K562 (cell line): ENCODE results near the gene KLK6.

Source experiments
- CTCF ChIP-seq, 3 experiments: IDR thresholded peaks in 2 of 3; conservative IDR thresholded peaks in 1 of 3; 2 replicates each; pipeline ENCODE4 v1.5.1; 2011 to 2012; ENCODE audit warnings: low read length in 3 of 3, mild to moderate bottlenecking in 3 of 3, control low read depth in 2 of 3, improper control_type of control experiment in 1 of 3, inconsistent platforms in 1 of 3, low read depth in 1 of 3, mixed read lengths in 1 of 3, moderate library complexity in 1 of 3; ENCODE audit not compliant: insufficient read depth in 2 of 3
- HDAC1 ChIP-seq, 2 experiments: fragments of 450-650 bp; IDR thresholded peaks; 2 replicates each; pipeline ENCODE4 v1.6.1; 2016 to 2017; ENCODE audit warnings: inconsistent platforms in 1 of 2, mild to moderate bottlenecking in 1 of 2, moderate library complexity in 1 of 2
- MXI1 ChIP-seq: IDR thresholded peaks from 2 replicates; pipeline ENCODE4 v1.6.1; 2011; ENCODE audit warnings: low read depth, mild to moderate bottlenecking, improper control_type of control experiment, low read length
- REST ChIP-seq, 2 experiments: fragments of 450-650 bp; formaldehyde crosslinking in 1 of 2; IDR thresholded peaks; 2 replicates each; pipeline versions ENCODE4 v1.4.0 to v1.6.1; 2014 to 2020; ENCODE audit warnings: mild to moderate bottlenecking in 2 of 2, borderline replicate concordance in 1 of 2, low read depth in 1 of 2
- TBL1XR1 ChIP-seq, 2 experiments: IDR thresholded peaks; 2 replicates each; pipeline ENCODE4 v1.6.1; 2012; ENCODE audit warnings: improper control_type of control experiment in 2 of 2, low read length in 2 of 2, mild to moderate bottlenecking in 1 of 2
- TRIM24 ChIP-seq, 2 experiments: fragments of 450-650 bp; IDR thresholded peaks; 2 replicates each; pipeline ENCODE4 v1.6.1; 2016
- ZBTB7A ChIP-seq: IDR thresholded peaks from 2 replicates; pipeline ENCODE4 v1.6.1; 2011; ENCODE audit warnings: low read depth, mild to moderate bottlenecking, low read length, moderate library complexity, borderline replicate concordance; ENCODE audit not compliant: control insufficient read depth
- TF ChIP-seq, protein P1 (sequence below), 2 experiments: fragments of 450-650 bp in 1 of 2; IDR thresholded peaks; 2 replicates each; pipeline ENCODE4 v1.6.1; 2011 to 2017; ENCODE audit warnings: low read depth in 2 of 2, antibody characterized with exemption in 1 of 2, borderline replicate concordance in 1 of 2, low read length in 1 of 2, mild to moderate bottlenecking in 1 of 2, mixed read lengths in 1 of 2; ENCODE audit not compliant: control insufficient read depth in 1 of 2

- no peak for TF ChIP-seq TBL1XR1 (IDR thresholded peaks at IDR 0.05; ENCODE audit: low read length in 2 of 2)
- no peak for TF ChIP-seq REST (IDR thresholded peaks at IDR 0.05; ENCODE audit: borderline replicate concordance)
- TF ChIP-seq REST (CRISPR knock-in tag; IDR thresholded peaks at IDR 0.05; ENCODE audit: low read depth): no peak
- TF ChIP-seq, protein P1, sequence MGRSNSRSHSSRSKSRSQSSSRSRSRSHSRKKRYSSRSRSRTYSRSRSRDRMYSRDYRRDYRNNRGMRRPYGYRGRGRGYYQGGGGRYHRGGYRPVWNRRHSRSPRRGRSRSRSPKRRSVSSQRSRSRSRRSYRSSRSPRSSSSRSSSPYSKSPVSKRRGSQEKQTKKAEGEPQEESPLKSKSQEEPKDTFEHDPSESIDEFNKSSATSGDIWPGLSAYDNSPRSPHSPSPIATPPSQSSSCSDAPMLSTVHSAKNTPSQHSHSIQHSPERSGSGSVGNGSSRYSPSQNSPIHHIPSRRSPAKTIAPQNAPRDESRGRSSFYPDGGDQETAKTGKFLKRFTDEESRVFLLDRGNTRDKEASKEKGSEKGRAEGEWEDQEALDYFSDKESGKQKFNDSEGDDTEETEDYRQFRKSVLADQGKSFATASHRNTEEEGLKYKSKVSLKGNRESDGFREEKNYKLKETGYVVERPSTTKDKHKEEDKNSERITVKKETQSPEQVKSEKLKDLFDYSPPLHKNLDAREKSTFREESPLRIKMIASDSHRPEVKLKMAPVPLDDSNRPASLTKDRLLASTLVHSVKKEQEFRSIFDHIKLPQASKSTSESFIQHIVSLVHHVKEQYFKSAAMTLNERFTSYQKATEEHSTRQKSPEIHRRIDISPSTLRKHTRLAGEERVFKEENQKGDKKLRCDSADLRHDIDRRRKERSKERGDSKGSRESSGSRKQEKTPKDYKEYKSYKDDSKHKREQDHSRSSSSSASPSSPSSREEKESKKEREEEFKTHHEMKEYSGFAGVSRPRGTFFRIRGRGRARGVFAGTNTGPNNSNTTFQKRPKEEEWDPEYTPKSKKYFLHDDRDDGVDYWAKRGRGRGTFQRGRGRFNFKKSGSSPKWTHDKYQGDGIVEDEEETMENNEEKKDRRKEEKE (IDR thresholded peaks at IDR 0.05; ENCODE audit: borderline replicate concordance in 1 of 2, control insufficient read depth in 1 of 2, low read depth in 2 of 2, low read length in 1 of 2): no peak
- TF ChIP-seq ZBTB7A: no peak
- TF ChIP-seq TRIM24 (IDR thresholded peaks at IDR 0.05): no peak
- TF ChIP-seq HDAC1 (IDR thresholded peaks at IDR 0.05): no peak
- TF ChIP-seq CTCF (IDR thresholded peaks at IDR 0.05 in 2 of 3, conservative IDR thresholded peaks at IDR 0.05 in 1 of 3; ENCODE audit: insufficient read depth in 2 of 3, low read depth in 1 of 3, low read length in 3 of 3): no peak
- TF ChIP-seq MXI1: no peak
These were observed 12.8 kb upstream of the KLK6 start for GRCh38 chr19:50982186-50982585.
